Activated T-cell treated with anti-CD3 and anti-CD28 coated beads for 24 hours (primary cell): ENCODE measurements around the gene NFIA.

ENCODE experiments used
- DNase-seq: peaks from one replicate; pipeline ENCODE4 v3.0.0-alpha.2; 2020; ENCODE audit warnings: low read depth

Gene NFIA

GRCh38 chr1:61332796-61333195, 250.4 kb downstream of the NFIA start:
- no peak for DNase-seq

- no peak for DNase-seq
Measured at GRCh38 chr1:61334718-61335589, 252.6 kb downstream of the NFIA start.

GRCh38 chr1:61337037-61337436, 254.7 kb downstream of the NFIA start:
- no peak for DNase-seq

DNA sequence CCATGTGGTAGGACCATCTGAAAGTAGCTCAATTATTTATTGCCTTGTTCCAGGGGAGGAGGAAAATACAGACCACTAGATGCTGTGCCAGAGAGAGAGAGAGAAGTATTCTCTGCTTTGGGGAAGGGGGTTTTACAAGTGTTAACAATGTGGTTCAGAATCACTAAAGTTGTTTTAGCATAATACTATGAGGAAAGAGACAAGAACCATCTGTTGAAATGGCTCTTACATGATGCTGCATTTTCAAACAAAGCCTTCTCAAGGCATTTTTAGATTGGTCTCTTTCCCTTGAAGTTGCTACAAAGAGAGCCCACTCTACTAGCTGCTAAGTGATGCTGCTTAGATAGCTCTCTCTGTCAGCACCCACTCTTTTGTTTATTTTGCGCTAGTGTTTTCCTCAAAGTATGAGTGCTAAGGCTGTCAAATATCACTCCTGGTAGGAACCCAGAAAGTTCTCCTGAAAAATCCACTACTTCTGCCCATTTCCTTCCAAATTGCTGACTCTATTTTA, 255.1 kb downstream of the NFIA start:
- no peak for DNase-seq

GRCh38 chr1:61337981-61338848, 255.9 kb downstream of the NFIA start:
- no peak for DNase-seq

- no peak for DNase-seq
Measured at GRCh38 chr1:61338899-61339298, 256.5 kb downstream of the NFIA start.

DNA sequence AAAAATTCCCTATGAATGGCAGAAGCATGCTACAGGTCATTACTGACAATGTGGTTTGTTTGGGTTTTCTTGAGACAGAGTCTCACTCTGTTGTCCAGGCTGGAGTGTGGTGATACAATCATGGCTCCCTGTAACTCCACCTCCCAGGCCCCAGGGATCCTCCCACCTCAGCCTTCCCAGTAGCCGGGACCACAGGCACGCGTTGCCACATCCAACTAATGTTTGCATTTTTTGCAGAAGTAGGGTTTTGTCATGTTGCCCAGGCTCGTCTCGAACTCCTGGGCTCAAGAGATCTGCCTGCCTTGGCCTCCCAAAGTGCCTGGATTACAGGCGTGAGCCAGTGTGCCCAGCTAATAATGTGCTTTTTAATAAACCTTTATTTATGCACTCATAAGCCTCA, 259.1 kb downstream of the NFIA start:
- no peak for DNase-seq

- no peak for DNase-seq
Measured at GRCh38 chr1:61343734-61344420, 261.5 kb downstream of the NFIA start.

- DNase-seq, result no peak
Measured at GRCh38 chr1:61344696-61345095, 262.3 kb downstream of the NFIA start.

DNA sequence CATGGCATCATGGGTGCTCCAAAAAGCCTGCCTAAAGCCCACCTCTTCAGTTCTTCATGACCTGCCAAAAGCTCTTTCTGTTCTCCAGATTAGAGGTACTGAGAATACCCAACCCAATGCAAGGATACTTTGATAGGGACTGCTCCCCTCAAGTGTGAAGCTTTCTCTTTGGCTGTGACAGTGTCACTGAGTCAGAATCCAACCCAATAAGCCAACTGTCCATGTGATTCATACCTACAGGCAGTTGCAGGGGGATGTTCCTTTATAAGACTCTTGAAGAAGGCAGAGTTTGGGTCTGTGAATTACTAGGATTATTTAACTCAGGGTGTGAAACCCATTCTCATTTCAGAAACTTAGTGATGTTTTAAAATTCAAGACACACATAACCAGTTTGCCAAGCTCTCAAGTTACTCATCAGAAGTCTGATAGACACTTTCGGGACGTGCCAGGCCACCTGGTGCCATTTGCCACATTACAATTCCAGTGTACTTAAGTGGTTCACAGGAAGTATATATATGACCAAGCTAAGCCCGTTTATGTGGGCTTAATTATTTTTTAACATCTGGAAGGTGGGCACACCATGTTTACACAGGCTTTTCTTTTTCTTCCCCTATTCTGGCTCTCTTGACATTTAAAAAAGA, 265.8 kb downstream of the NFIA start:
- DNase-seq, result no peak

DNA sequence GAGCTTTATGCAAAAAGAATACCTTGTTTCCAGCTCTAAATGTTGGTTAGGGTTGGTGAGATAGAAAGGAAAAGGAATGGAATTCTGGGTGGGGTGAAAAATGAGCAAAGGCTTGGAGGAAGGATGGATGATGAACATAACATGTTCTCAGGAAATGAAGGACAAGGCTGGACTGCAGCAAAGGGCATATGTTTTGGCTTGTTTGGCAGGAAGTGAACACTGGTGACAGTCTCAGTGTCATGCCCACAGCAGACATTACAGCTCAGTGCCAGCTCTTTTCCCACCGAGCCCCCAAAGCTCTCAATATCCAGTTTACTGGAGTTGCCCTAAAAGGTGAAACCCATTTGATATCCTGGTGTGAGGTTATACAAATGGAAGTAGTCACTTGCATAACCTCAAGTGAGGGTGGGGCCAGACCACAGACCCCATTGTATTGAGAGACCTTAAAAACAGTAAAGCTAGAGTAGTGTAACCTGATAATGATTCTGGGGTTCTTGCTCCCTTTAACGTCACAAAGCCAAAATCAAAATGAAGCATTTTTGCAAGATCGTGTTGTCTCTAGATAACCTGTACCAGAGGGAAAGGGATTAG, 270.6 kb downstream of the NFIA start:
- DNase-seq, result no peak

DNA sequence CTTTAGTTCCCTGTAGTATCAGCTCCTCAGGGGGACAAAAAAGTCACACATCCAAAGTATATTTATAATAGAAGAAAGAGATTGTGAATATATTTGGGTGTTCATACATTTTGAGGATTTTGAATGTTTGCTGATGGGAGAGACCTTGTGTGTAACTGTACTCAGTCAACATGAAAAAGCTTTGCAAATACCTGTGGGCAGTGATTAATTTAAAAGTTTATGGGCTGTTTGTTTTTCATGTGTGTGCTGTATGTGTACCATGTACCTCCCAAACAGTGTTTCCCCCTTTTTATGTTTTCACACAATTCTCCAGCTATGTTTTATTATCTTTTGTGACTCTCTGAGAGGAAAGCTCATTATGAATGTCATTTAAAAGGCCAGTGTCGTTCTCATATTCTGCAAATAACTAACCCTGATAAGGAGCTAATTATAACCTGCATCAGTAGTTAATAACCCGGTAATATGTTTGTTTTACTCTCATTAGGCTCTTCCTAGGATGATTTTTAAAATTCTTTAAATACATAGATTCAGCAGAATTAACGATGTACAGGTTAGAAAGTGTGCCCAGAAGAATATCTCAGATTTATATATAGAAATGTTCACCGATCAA, 271.5 kb downstream of the NFIA start:
- DNase-seq, result no peak

DNA sequence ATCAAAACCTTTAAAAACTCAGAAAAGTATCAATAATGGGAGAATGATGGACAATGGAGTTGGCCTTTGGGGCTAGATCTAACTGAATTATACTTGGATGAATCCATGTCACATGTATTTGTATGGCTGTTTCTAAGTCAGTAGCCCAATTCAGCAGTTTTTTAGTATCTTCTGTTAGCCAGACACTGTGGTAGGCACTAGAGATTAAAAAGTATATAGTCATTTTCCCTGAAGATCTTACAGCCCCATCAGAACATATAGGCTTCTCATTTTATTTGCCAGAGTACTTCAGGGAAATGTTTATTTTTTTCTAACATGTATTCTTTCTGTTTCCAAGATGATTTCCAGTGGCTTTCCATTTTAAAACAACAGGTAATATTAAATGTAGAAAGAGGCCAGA, 273.7 kb downstream of the NFIA start:
- no peak for DNase-seq

GRCh38 chr1:61356995-61357394, 274.6 kb downstream of the NFIA start:
- no peak for DNase-seq

DNA sequence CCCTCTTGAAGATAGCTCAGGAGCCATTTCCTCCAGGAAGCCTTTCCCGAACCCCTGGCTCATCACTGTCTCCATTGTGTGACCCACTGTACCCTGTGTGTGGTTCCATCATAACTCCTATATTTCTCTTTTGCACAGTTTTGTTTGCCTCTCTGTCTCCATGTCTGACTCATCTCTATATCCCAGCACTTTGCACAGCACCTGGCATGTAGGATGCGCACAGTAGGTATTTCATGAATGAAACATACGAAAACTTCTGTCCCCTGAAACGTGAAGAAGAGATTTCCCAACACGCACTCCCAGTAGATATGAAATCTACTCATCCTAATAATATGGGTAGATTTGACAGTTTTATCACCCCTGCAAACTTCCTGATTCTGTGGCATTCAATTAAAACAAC, 275.2 kb downstream of the NFIA start:
- DNase-seq, result no peak

GRCh38 chr1:61358770-61359455, 276.6 kb downstream of the NFIA start:
- no peak for DNase-seq

- DNase-seq, result no peak
Measured at GRCh38 chr1:61361931-61362330, 279.6 kb downstream of the NFIA start.

- no peak for DNase-seq
Measured at GRCh38 chr1:61362351-61362750, 280.0 kb downstream of the NFIA start.

- DNase-seq, result no peak
Measured at GRCh38 chr1:61368366-61368765, 286.0 kb downstream of the NFIA start.

- no peak for DNase-seq
Measured at GRCh38 chr1:61368876-61369275, 286.5 kb downstream of the NFIA start.
